Caco-2 (cell line): ENCODE measurements around the gene GPR137B. TPM values are rescaled to one million over a fixed set of nuclear protein-coding genes. Genes with fewer than 3 reads are reported as not detected.

Source experiments
- BruUV-seq: library from RNA; stranded (reverse); fragments of 400-500 nt; replicated peaks from 2 replicates; lab custom pipeline; 2021; lab: Mats Ljungman, UMichigan
- CTCF ChIA-PET: fragments of 300-600 bp; sonication (Branson Sonifier 250); formaldehyde crosslinking; loops from one replicate; lab custom pipeline; 2022; ENCODE audit warnings: antibody characterized with exemption; lab: Charles Lee
- POLR2A ChIA-PET: fragments of 300-600 bp; sonication (Branson Sonifier 250); formaldehyde crosslinking; loops from one replicate; lab custom pipeline; 2022; ENCODE audit warnings: antibody characterized with exemption; lab: Charles Lee
- DNase-seq, 2 experiments: peaks; one replicate each; pipeline versions ENCODE4 v3.0.0 to v3.0.0-alpha.2; 2020 to 2022
- H3K27me3 ChIP-seq: replicated peaks from 2 replicates; pipeline ENCODE4 v1.6.0; 2011; ENCODE audit warnings: low read length; ENCODE audit not compliant: control insufficient read depth, insufficient read depth
- H3K36me3 ChIP-seq: 2 replicates; pipeline ENCODE4 v1.5.1; 2011; ENCODE audit warnings: low read length; ENCODE audit not compliant: control insufficient read depth, insufficient read depth
- H3K4me1 ChIP-seq: fragments of 250-450 bp; sonication (Bioruptor Pico); 2 replicates; pipeline ENCODE4 v1.5.1; 2020; ENCODE audit warnings: mild to moderate bottlenecking
- H3K4me3 ChIP-seq: 2 replicates; pipeline ENCODE4 v1.5.1; 2011; ENCODE audit warnings: low read depth, mild to moderate bottlenecking, control low read depth, low read length
- H3K9me3 ChIP-seq: fragments of 250-450 bp; sonication (Bioruptor Pico); 2 replicates; pipeline ENCODE4 v1.5.1; 2020; ENCODE audit warnings: mild to moderate bottlenecking, moderate library complexity
- H3K27ac Mint-ChIP-seq: one replicate; pipeline ENCODE4 v1.8.0; 2022; ENCODE audit warnings: mixed read lengths; ENCODE audit not compliant: unreplicated experiment
- H3K27me3 Mint-ChIP-seq: one replicate; pipeline ENCODE4 v1.8.0; 2022; ENCODE audit warnings: mixed read lengths; ENCODE audit not compliant: insufficient read depth, unreplicated experiment
- H3K36me3 Mint-ChIP-seq: one replicate; pipeline ENCODE4 v1.8.0; 2022; ENCODE audit warnings: mild to moderate bottlenecking, mixed read lengths; ENCODE audit not compliant: insufficient read depth, unreplicated experiment
- H3K4me1 Mint-ChIP-seq: one replicate; pipeline ENCODE4 v1.8.0; 2022; ENCODE audit warnings: low read depth, mixed read lengths; ENCODE audit not compliant: unreplicated experiment
- H3K4me3 Mint-ChIP-seq: one replicate; pipeline ENCODE4 v1.8.0; 2022; ENCODE audit warnings: mild to moderate bottlenecking, moderate library complexity, mixed read lengths; ENCODE audit not compliant: unreplicated experiment
- H3K9me3 Mint-ChIP-seq: one replicate; pipeline ENCODE4 v1.8.0; 2022; ENCODE audit warnings: mixed read lengths; ENCODE audit not compliant: unreplicated experiment
- intact Hi-C: fragments of 100-400 bp; cut with micrococcal nuclease; formaldehyde crosslinking; loops from one replicate; pipeline ENCODE4 v1.10.0; 2022; ENCODE audit not compliant: unreplicated experiment
- total RNA-seq: library from RNA; stranded (reverse); gene quantifications from 2 replicates; pipeline ENCODE4 v1.2.3, GENCODE V29; 2022
- TF ChIP-seq, protein P1 (sequence below), 2 experiments: fragments of 200-600 bp in 1 of 2; IDR thresholded peaks; 1 replicate in 1 of 2; 2 replicates in 1 of 2; pipeline versions ENCODE4 v1.5.1 to v1.8.0; 2011 to 2022; ENCODE audit warnings: antibody characterized with exemption in 1 of 2, control low read depth in 1 of 2, inconsistent platforms in 1 of 2, low read depth in 1 of 2, low read length in 1 of 2, mild to moderate bottlenecking in 1 of 2, moderate library complexity in 1 of 2; ENCODE audit not compliant: insufficient read depth in 1 of 2, severe bottlenecking in 1 of 2, unreplicated experiment in 1 of 2

Gene GPR137B
- total RNA-seq, 1 experiment from 2014 or later = 5.9 TPM

DNA sequence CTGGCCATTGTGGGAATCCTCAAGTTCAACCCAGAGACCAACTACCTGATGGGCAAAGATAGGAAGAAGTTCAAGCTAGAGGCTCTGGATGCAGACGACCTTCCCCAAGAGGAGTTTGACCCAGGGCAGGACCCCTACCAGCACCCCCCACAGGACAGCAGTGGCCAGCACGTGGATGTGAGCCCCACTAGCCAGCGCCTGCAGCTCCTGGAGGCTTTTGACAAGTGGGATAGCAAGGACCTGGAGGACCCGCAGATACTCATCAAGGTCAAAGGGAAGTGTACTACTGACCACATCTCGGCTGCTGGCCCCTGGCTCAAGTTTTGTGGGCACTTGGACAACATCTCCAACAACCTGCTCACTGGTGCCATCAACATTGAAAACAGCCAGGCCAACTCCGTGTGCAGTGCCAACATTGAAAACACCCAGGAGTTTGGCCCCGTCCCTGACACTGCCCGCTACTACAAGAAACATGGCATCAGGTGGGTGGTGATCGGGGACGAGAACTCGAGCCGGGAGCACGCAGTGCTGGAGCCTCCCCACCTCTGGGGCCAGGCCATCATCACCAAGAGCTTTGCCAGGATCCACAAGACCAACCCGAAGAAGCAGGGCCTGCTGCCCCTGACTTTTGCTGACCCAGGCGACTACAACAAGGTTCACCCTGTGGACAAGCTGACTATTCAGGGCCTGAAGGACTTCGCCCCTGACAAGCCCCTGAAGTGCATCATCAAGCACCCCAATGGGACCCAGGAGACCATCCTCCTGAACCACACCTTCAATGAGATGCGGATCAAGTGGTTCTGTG, 30.6 kb upstream of the GPR137B start:
- H3K4me3 Mint-ChIP-seq = no peak overlapping the region
- BruUV-seq = no TSS peak

DNA sequence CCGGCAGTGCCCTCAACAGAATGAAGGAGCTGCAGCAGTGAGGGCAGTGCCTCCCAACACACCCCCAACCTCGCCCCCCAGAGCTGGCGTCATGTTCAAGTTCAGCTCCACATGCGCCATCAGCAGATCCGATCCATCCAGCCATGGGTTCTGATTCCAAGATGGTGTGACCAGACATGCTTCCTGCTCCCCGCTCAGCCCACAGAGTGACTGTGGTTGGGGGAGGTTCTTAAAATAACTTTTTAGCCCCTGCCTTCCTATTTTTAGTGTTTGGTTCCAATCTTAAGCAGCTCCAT, 30.1 kb upstream of the GPR137B start:
- Mint-ChIP-seq H3K4me1 (no peaks in the 10 kb centered on the region), H3K9me3 (no peaks in the 10 kb centered on the region), H3K36me3 (no peaks in the 10 kb centered on the region), H3K27ac (no peak overlapping the region), H3K27me3 (no peaks in the 10 kb centered on the region), H3K4me3 (no peak overlapping the region)
- no peak for DNase-seq
- no peak overlapping the region for H3K4me3 ChIP-seq
- peaks cover 7% of the 10 kb centered on the region; the same call in 1 of the 2 replicates for H3K4me1 ChIP-seq
- intact Hi-C loops = no loop called here
- CTCF ChIA-PET = no interaction called here
- TF ChIP-seq, protein P1, sequence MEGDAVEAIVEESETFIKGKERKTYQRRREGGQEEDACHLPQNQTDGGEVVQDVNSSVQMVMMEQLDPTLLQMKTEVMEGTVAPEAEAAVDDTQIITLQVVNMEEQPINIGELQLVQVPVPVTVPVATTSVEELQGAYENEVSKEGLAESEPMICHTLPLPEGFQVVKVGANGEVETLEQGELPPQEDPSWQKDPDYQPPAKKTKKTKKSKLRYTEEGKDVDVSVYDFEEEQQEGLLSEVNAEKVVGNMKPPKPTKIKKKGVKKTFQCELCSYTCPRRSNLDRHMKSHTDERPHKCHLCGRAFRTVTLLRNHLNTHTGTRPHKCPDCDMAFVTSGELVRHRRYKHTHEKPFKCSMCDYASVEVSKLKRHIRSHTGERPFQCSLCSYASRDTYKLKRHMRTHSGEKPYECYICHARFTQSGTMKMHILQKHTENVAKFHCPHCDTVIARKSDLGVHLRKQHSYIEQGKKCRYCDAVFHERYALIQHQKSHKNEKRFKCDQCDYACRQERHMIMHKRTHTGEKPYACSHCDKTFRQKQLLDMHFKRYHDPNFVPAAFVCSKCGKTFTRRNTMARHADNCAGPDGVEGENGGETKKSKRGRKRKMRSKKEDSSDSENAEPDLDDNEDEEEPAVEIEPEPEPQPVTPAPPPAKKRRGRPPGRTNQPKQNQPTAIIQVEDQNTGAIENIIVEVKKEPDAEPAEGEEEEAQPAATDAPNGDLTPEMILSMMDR (IDR thresholded peaks at IDR 0.05; ENCODE audit: insufficient read depth in 1 of 2, low read depth in 1 of 2, low read length in 1 of 2, severe bottlenecking in 1 of 2, unreplicated experiment in 1 of 2) = no peak
- no peaks in the 10 kb centered on the region for H3K9me3 ChIP-seq
- BruUV-seq = no TSS peak
- no peaks in the 10 kb centered on the region for H3K36me3 ChIP-seq
- no peaks in the 10 kb centered on the region for H3K27me3 ChIP-seq
- POLR2A ChIA-PET = no interaction called here

More for the DNA sequence above, 30.6 kb upstream of the GPR137B start:
- Mint-ChIP-seq H3K9me3 (no peaks in the 10 kb centered on the region), H3K27ac (no peak overlapping the region), H3K4me1 (no peaks in the 10 kb centered on the region), H3K27me3 (no peaks in the 10 kb centered on the region), H3K36me3 (no peaks in the 10 kb centered on the region)
- DNase-seq = no peak
- no peaks in the 10 kb centered on the region for H3K27me3 ChIP-seq
- intact Hi-C loops = no loop called here
- CTCF ChIA-PET = interaction anchor here (0.5 kb wide), 1 partner anchor 451 kb away, joined by 3 read pairs; no protein-coding TSS in a partner anchor
- H3K4me3 ChIP-seq = no peak overlapping the region
- no peaks in the 10 kb centered on the region for H3K9me3 ChIP-seq
- POLR2A ChIA-PET = no interaction called here
- TF ChIP-seq, protein P1 (IDR thresholded peaks at IDR 0.05; ENCODE audit: insufficient read depth in 1 of 2, low read depth in 1 of 2, low read length in 1 of 2, severe bottlenecking in 1 of 2, unreplicated experiment in 1 of 2) = no peak
- H3K4me1 ChIP-seq = peaks cover 7% of the 10 kb centered on the region; the same call in 1 of the 2 replicates
- no peaks in the 10 kb centered on the region for H3K36me3 ChIP-seq

DNA sequence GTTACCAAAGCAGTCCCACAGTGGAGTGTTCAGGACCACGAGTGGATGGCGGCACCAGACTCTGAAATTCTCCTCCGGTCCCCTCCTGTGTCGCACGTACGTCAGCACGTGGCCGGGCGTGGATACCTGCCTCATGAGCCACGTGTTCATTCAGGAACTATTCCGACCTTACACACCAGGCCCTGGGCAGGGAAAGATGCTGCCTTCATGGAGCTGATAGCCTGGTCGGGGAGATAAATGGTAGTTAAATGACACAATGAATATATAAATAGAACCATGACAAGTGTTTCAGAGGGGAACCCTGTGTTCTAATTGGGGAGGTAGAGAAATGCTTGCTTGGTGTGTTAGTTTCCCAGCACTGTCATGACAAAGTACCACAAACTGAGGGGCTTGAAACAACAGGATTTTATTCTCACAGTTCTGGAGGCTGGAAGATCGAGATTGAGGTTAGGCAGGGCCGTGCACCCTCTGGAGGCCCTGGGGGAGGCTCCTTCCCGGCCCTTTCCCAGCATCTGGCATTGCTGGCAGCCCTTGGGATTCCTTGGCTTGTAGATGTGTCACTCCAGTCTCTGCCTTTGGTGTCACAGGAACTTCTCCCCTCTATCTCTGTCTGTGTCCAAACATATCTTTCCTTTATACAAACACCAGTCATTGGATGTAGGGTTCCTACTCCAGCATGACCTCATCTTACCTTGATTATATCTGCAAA, 28.9 kb upstream of the GPR137B start:
- peaks cover 7% of the 10 kb centered on the region; the same call in 1 of the 2 replicates for H3K4me1 ChIP-seq
- intact Hi-C loops = no loop called here

More for the DNA sequence above, 28.9 kb upstream of the GPR137B start:
- CTCF ChIA-PET = interaction anchor here (1.1 kb wide), 1 partner anchor 38 kb away, joined by 4 read pairs; no protein-coding TSS in a partner anchor
- H3K27ac Mint-ChIP-seq = no peak overlapping the region
- H3K36me3 Mint-ChIP-seq = no peaks in the 10 kb centered on the region
- no peaks in the 10 kb centered on the region for H3K9me3 ChIP-seq
- no peaks in the 10 kb centered on the region for H3K36me3 ChIP-seq
- no peak overlapping the region for H3K4me3 ChIP-seq
- H3K27me3 ChIP-seq = no peaks in the 10 kb centered on the region
- BruUV-seq = no TSS peak
- H3K9me3 Mint-ChIP-seq = no peaks in the 10 kb centered on the region
- TF ChIP-seq, protein P1 (IDR thresholded peaks at IDR 0.05; ENCODE audit: insufficient read depth in 1 of 2, low read depth in 1 of 2, low read length in 1 of 2, severe bottlenecking in 1 of 2, unreplicated experiment in 1 of 2) = no peak
- no peaks in the 10 kb centered on the region for H3K4me1 Mint-ChIP-seq
- H3K4me3 Mint-ChIP-seq = no peak overlapping the region
- no peak for DNase-seq
- H3K27me3 Mint-ChIP-seq = no peaks in the 10 kb centered on the region
- POLR2A ChIA-PET = no interaction called here
